ENCODE data around the gene HOXD3. TPM values are rescaled to one million over a fixed set of nuclear protein-coding genes. Genes with fewer than 3 reads are reported as not detected.

HOXD3 gene
- total and polyA plus RNA-seq, 2 experiments from 2014 or later = not detected

MicroRNA genes within 50 kb of the gene (microRNA counts, 767-probe panel; counts per million panel counts)
- microRNA hsa-miR-10b-5p = not detected

Small RNA genes lying within 50 kb of the gene (microRNA-seq; reads per million reads assigned to microRNA genes)
- 3.8 reads per million, percentile 15 among the genes with 10 or more reads in this experiment for gene MIR10B

Small RNA genes lying within 50 kb of the gene (small RNA-seq; reads per million reads assigned to genes)
- 13.4 reads per million, percentile 97 among the genes with 10 or more reads in this experiment for gene MIR10B (ENCODE audit: low replicate concordance)

Other genes with a start within 250 kb of the HOXD3 start
- 6.1 and 8.1 TPM in 2 replicates for gene LNPK, start 155.0 kb upstream of the HOXD3 start, total RNA-seq (2014; rRNA removed; shearing (Covaris generic))
- gene LNPK, start 155.0 kb upstream of the HOXD3 start, polyA plus RNA-seq (2016; fragmentation: Nextera tagmentation; extraction: Ambion mirVana) = 5.2 and 5.4 TPM in 2 replicates
- gene EVX2, start 73.3 kb upstream of the HOXD3 start, total RNA-seq (2014; rRNA removed; shearing (Covaris generic)) = 0.03 and 0.04 TPM in 2 replicates
- gene EVX2, start 73.3 kb upstream of the HOXD3 start, polyA plus RNA-seq (2016; fragmentation: Nextera tagmentation; extraction: Ambion mirVana) = not detected in 2 replicates
- gene HOXD13, start 64.6 kb upstream of the HOXD3 start, total RNA-seq (2014; rRNA removed; shearing (Covaris generic)) = 0.47 TPM in 1 of 2 replicates, not detected in the other
- gene HOXD13, start 64.6 kb upstream of the HOXD3 start, polyA plus RNA-seq (2016; fragmentation: Nextera tagmentation; extraction: Ambion mirVana) = not detected in 2 replicates
- gene HOXD12, start 57.5 kb upstream of the HOXD3 start, total RNA-seq (2014; rRNA removed; shearing (Covaris generic)) = not detected in 2 replicates
- not detected in 2 replicates for gene HOXD12, start 57.5 kb upstream of the HOXD3 start, polyA plus RNA-seq (2016; fragmentation: Nextera tagmentation; extraction: Ambion mirVana)
- not detected in 2 replicates for gene HOXD11, start 50.0 kb upstream of the HOXD3 start, total RNA-seq (2014; rRNA removed; shearing (Covaris generic))
- gene HOXD11, start 50.0 kb upstream of the HOXD3 start, polyA plus RNA-seq (2016; fragmentation: Nextera tagmentation; extraction: Ambion mirVana) = not detected in 2 replicates
- not detected in 2 replicates for gene HOXD10, start 40.5 kb upstream of the HOXD3 start, total RNA-seq (2014; rRNA removed; shearing (Covaris generic))
- not detected in 2 replicates for gene HOXD10, start 40.5 kb upstream of the HOXD3 start, polyA plus RNA-seq (2016; fragmentation: Nextera tagmentation; extraction: Ambion mirVana)
- not detected in 2 replicates for gene HOXD9, start 34.6 kb upstream of the HOXD3 start, total RNA-seq (2014; rRNA removed; shearing (Covaris generic))
- not detected in 2 replicates for gene HOXD9, start 34.6 kb upstream of the HOXD3 start, polyA plus RNA-seq (2016; fragmentation: Nextera tagmentation; extraction: Ambion mirVana)
- gene HOXD8, start 27.6 kb upstream of the HOXD3 start, total RNA-seq (2014; rRNA removed; shearing (Covaris generic)) = not detected in 2 replicates
- gene HOXD8, start 27.6 kb upstream of the HOXD3 start, polyA plus RNA-seq (2016; fragmentation: Nextera tagmentation; extraction: Ambion mirVana) = not detected in 2 replicates
- not detected in 2 replicates for gene HOXD4, start 5.8 kb upstream of the HOXD3 start, total RNA-seq (2014; rRNA removed; shearing (Covaris generic))
- gene HOXD4, start 5.8 kb upstream of the HOXD3 start, polyA plus RNA-seq (2016; fragmentation: Nextera tagmentation; extraction: Ambion mirVana) = not detected in 2 replicates
- gene HOXD1, start 31.4 kb downstream of the HOXD3 start, total RNA-seq (2014; rRNA removed; shearing (Covaris generic)) = 0.39 TPM in 1 of 2 replicates, not detected in the other
- gene HOXD1, start 31.4 kb downstream of the HOXD3 start, polyA plus RNA-seq (2016; fragmentation: Nextera tagmentation; extraction: Ambion mirVana) = not detected in 2 replicates
- 37.5 and 51.8 TPM in 2 replicates for gene MTX2, start 112.1 kb downstream of the HOXD3 start, total RNA-seq (2014; rRNA removed; shearing (Covaris generic))
- gene MTX2, start 112.1 kb downstream of the HOXD3 start, polyA plus RNA-seq (2016; fragmentation: Nextera tagmentation; extraction: Ambion mirVana) = 81.7 and 93.4 TPM in 2 replicates